Psoas muscle (tissue), 8 donors: ENCODE data around the gene PDLIM4. TPM values are rescaled to one million over a fixed set of nuclear protein-coding genes. Genes with fewer than 3 reads are reported as not detected.

Source experiments
- ATAC-seq, 4 donors: fragments of 200-7000 bp; cut with Tn5 transposase; one replicate each; pipeline ENCODE4 v1.9.1; 2020; ENCODE audit warnings: moderate library complexity in 3 of 4, mild to moderate bottlenecking in 2 of 4
- DNase-seq, 2 donors: peaks; one replicate each; pipeline ENCODE4 v3.0.0-alpha.2; 2020
- H3K27ac ChIP-seq: fragments of 200-600 bp; one replicate; pipeline ENCODE4 v1.8.0; 2022
- H3K27me3 ChIP-seq, 3 donors: fragments of 200-600 bp in 1 of 3; one replicate each; pipeline versions ENCODE4 v1.6.1 to v1.8.0; 2013 to 2022; ENCODE audit warnings: low read length in 2 of 3, mild to moderate bottlenecking in 2 of 3, moderate library complexity in 1 of 3; ENCODE audit not compliant: insufficient read depth in 3 of 3
- H3K36me3 ChIP-seq, 2 donors: fragments of 200-600 bp in 1 of 2; one replicate each; pipeline versions ENCODE4 v1.6.1 to v1.8.0; 2013 to 2022; ENCODE audit warnings: low read depth in 1 of 2, mild to moderate bottlenecking in 1 of 2, moderate library complexity in 1 of 2; ENCODE audit not compliant: insufficient read depth in 1 of 2
- H3K4me1 ChIP-seq: fragments of 200-600 bp; one replicate; pipeline ENCODE4 v1.8.0; 2022
- H3K4me3 ChIP-seq: fragments of 200-600 bp; one replicate; pipeline ENCODE4 v1.8.0; 2022; ENCODE audit warnings: mild to moderate bottlenecking
- H3K9me3 ChIP-seq: fragments of 200-600 bp; one replicate; pipeline ENCODE4 v1.8.0; 2022
- WGBS, 3 donors: extraction: QIAGEN DNeasy Blood & Tissue Kit; methylation state at CpG; one replicate each; pipeline versions ENCODE4 v1.1.6 to v1.1.7; 2013; 5-methylcytosine and 5-hydroxymethylcytosine counted together
- intact Hi-C, 2 donors: fragments of 100-400 bp; cut with DNase I; formaldehyde crosslinking; loops; one replicate each; pipeline versions ENCODE4 v1.11.0 to v1.14.2; 2022
- polyA plus RNA-seq, 3 donors: library from polyadenylated mRNA; stranded (reverse); fragments of 200-250 nt; gene quantifications; one replicate each; pipeline ENCODE4 v1.2.3, GENCODE V29; 2013
- total RNA-seq, 4 donors: library from RNA; stranded (reverse); fragmentation: NEBNext Ultra II Directional in 2 of 4; extraction: Animal tissue kit (Norgen Biotek cat#: 25700) in 2 of 4; gene quantifications; one replicate each; pipeline versions ENCODE4 v1.2.1 to v1.2.4, GENCODE V29; 2021 to 2023
- TF ChIP-seq, protein P1 (sequence below): fragments of 200-600 bp; IDR thresholded peaks from one replicate; pipeline ENCODE4 v1.8.0; 2022; ENCODE audit warnings: antibody characterized with exemption
- donor health status: healthy with polysubstance abuse.
- donor health status: DM: no; HTN: no; CAD: no; lungs with moderate emphysema.
- donor health status: Bipolar disorder and iron deficiency.
- donor health status: healthy.
- donor health status: DM: yes; HTN: yes; CAD: no.
- donor health status: DM: no; HTN: no; CAD: no.
- donor health status: DM: no; HTN: no; CAD: no.
- donor health status: DM: yes; HTN: yes; CAD: no.

Gene PDLIM4
- total and polyA plus RNA-seq, 7 donors: 1.8 to 6.6 (median 5.6) TPM

DNA sequence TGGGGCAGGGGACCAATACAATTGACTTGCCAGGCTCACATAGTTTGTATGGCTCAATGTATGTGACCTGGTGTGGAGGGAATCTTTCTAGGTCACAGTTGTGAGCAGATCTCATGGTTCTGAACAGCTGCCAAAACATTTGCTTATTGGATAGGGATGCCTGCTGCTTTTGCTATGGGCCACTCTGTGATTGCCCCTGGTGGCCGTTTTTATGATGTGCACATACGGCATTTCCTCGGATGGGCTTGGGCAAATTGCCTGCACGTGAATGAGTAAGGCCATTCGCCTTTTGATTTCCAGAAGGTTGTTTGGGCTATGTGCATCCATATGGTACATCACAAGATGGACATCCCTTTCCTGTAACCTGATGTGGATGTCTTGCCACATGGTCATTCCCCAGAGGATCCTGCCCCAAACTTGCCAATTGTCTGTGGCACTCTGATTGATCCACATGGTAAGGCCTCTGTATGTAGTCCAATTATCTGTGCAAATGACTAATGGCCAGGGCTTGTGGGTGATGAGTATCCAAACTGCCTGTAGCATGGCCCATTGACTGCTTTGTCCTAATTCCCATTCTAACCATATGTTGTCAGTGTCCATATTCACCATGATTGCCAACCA, 26.0 kb downstream of the PDLIM4 start:
- 20 to 35% (median 24%) methylated on average over 5 of the region's 5 CpGs for WGBS, 3 donors

DNA sequence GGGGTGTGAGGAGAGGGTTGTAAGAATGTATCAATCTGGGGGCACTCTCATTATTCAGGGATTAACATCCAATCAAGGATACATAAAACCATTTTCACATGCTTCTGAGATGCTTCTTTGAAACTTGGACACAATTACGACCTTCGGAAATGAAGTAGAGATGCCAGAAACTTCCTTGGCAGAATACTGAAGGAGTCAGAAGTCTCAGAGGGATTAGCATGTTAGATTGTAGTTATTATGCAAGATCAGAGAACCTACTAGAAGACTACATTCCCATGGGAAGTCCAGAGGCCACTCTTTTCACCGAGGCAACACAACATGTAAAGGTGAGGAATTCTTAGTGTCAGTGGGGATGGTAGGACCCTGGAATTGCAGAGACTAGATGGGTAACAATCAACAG, 31.6 kb downstream of the PDLIM4 start:
- ATAC-seq (no peak), DNase-seq (no peak)
- TF ChIP-seq, protein P1, sequence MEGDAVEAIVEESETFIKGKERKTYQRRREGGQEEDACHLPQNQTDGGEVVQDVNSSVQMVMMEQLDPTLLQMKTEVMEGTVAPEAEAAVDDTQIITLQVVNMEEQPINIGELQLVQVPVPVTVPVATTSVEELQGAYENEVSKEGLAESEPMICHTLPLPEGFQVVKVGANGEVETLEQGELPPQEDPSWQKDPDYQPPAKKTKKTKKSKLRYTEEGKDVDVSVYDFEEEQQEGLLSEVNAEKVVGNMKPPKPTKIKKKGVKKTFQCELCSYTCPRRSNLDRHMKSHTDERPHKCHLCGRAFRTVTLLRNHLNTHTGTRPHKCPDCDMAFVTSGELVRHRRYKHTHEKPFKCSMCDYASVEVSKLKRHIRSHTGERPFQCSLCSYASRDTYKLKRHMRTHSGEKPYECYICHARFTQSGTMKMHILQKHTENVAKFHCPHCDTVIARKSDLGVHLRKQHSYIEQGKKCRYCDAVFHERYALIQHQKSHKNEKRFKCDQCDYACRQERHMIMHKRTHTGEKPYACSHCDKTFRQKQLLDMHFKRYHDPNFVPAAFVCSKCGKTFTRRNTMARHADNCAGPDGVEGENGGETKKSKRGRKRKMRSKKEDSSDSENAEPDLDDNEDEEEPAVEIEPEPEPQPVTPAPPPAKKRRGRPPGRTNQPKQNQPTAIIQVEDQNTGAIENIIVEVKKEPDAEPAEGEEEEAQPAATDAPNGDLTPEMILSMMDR: no peak
- H3K4me1 ChIP-seq: peaks cover 6% of the 10 kb centered on the region
- H3K4me3 ChIP-seq: no peak overlapping the region
- no peak overlapping the region for H3K27ac ChIP-seq
- no peaks in the 10 kb centered on the region for H3K9me3 ChIP-seq
- H3K36me3 ChIP-seq: no peaks in the 10 kb centered on the region
- intact Hi-C loops: no loop called here
- H3K27me3 ChIP-seq: no peaks in the 10 kb centered on the region
- WGBS, 3 donors: 70 to 80% (median 74%) methylated on average over 3 of the region's 3 CpGs

More for the DNA sequence above, 26.0 kb downstream of the PDLIM4 start:
- no peaks in the 10 kb centered on the region for H3K4me1 ChIP-seq
- no peaks in the 10 kb centered on the region for H3K27me3 ChIP-seq
- intact Hi-C loops: no loop called here
- H3K27ac ChIP-seq: no peak overlapping the region
- no peaks in the 10 kb centered on the region for H3K36me3 ChIP-seq
- no peaks in the 10 kb centered on the region for H3K9me3 ChIP-seq
- peak; percentile 47 to 74 (median 64) for ATAC-seq
- no peak overlapping the region for H3K4me3 ChIP-seq
- no peak for DNase-seq
- TF ChIP-seq, protein P1: peak; percentile 45

DNA sequence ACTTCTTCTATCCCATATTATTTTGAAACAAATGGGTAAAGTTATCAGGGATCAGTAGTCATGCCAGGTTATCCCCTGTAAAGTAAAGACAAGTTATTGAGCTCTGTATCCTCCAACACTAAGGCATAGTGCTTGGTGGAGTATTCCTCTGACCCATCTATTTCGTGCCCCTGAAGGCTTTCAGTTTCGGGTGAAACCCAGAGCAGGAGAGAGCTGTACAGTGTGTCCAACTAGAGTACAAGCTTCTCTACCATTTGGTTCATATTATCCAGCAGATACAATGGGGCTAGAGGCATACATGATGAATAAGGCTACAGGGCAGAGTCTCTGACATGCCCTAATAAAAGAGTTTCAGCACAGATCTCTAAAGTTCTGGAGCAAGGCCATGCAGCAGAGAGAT, 33.5 kb downstream of the PDLIM4 start:
- Histone ChIP-seq H3K4me1 (peaks cover 17% of the 10 kb centered on the region), H3K27me3 (no peaks in the 10 kb centered on the region), H3K4me3 (no peak overlapping the region), H3K9me3 (no peaks in the 10 kb centered on the region), H3K36me3 (no peaks in the 10 kb centered on the region), H3K27ac (no peak overlapping the region)
- DNase-seq (no peak), ATAC-seq (no peak)
- intact Hi-C loops: loop anchor here in 1 of 2 donors (5.0 kb wide), 1 partner anchor 76 kb away; the partner anchor contains the start of gene SLC22A5
- TF ChIP-seq, protein P1: no peak
- 87 to 97% (median 94%) methylated on average over 2 of the region's 2 CpGs for WGBS, 3 donors

DNA sequence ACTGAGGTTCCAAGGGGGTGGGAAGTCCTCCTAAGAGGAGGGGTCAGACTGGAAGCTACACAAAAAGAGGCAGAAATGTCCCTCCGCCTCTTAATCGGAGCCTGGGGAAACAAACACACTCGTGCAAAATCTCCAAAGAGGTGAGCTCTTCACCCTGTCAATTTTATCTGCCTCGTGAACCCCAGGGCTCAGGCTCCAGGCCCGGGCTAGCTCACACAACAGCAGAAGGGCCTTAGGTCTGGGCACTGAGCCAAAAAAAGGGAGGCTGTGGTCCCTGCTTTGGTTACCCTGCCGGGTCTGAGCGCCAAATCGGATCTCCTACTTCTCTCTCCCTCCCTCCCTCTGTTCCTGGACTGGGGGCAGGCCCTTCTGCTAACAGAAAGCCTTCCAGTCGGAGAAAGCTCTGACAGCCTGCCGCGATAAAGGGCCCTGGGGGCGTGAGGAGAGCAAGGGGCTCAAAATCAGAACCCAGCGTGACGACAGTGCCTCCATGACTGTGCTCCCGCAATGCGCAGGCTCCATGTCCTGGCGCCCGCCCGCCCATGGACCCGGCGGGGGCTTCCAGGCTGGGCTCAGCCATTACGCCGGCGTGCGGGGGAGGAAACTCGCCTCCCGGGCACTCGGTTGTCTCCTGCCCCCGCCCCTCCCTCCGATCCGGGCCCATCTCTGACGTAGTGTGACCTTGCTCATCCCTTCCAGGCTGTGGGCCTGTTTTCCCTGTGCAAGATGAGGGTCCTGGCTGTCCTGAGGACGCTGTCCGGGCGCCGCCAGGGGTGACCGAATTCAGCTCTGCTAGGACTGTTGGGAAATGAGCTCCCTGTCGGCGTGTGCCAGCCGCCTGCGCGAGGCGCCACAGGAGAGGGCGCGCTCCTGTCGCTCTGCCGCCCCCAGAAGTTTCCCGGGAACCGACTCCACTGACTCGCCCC, 35.8 kb downstream of the PDLIM4 start:
- DNase-seq (peak; percentile 92 to 93), ATAC-seq (peak; percentile 70 to 81 (median 72))
- Histone ChIP-seq H3K4me3 (peak overlapping the region; percentile 73), H3K9me3 (no peaks in the 10 kb centered on the region), H3K27ac (peak overlapping the region; percentile 96), H3K36me3 (no peaks in the 10 kb centered on the region), H3K4me1 (peaks cover 30% of the 10 kb centered on the region), H3K27me3 (peaks cover 0 to 2% (median 0%) of the 10 kb centered on the region in 3 donors)
- intact Hi-C loops: loop anchor here (2.0 to 5.0 kb wide), 2 partner anchors 74 to 77 kb away; partner anchors contain the start of gene SLC22A5 (in 1 of the 2)
- WGBS, 3 donors: 1 to 2% (median 1%) methylated on average over 39 to 50 of the region's 50 CpGs
- TF ChIP-seq, protein P1: peak; percentile 24
